Endothelial cell of umbilical vein (primary cell): ENCODE results near the gene PGP.
A peak's percentile ranks its signal among the peaks of the same experiment; 100 is the strongest.

Source experiments
- CTCF ChIP-seq, 2 donors: IDR thresholded peaks; 1 replicate in 1 of 2; 2 replicates in 1 of 2; pipeline ENCODE4 v1.5.1; 2011; ENCODE audit warnings: low read length in 2 of 2, mild to moderate bottlenecking in 2 of 2, moderate library complexity in 2 of 2, control low read depth in 1 of 2, inconsistent platforms in 1 of 2, low read depth in 1 of 2; ENCODE audit not compliant: insufficient read depth in 1 of 2; ENCODE audit errors: extremely low read depth in 1 of 2
- MAX ChIP-seq: IDR thresholded peaks from 2 replicates; pipeline ENCODE4 v1.6.1; 2011; ENCODE audit not compliant: insufficient read depth, insufficient read length
- POLR2A ChIP-seq: IDR thresholded peaks from 2 replicates; pipeline ENCODE4 v1.6.1; 2012; ENCODE audit warnings: low read depth, mild to moderate bottlenecking, control low read depth, low read length

GRCh38 chr16:2194852-2195321 lies 19.8 kb downstream of the PGP start:
- TF ChIP-seq CTCF (IDR thresholded peaks at IDR 0.05; ENCODE audit: extremely low read depth in 1 of 2, insufficient read depth in 1 of 2, low read depth in 1 of 2, low read length in 2 of 2) (peak; percentile 8 to 39), MAX (no peak), POLR2A (no peak)
